WTC11 (cell line): ENCODE measurements around the gene LRRC66. TPM values are rescaled to one million over a fixed set of nuclear protein-coding genes. Genes with fewer than 3 reads are reported as not detected.

ENCODE experiments used
- ATAC-seq: fragments of 200-7000 bp; cut with Tn5 transposase; 2 replicates; pipeline ENCODE4 v1.10.0; 2021; ENCODE audit warnings: mild to moderate bottlenecking, moderate library complexity
- CTCF ChIA-PET: fragments of 300-600 bp; sonication (Branson Sonifier 250); formaldehyde crosslinking; loops from one replicate; lab custom pipeline; 2021; ENCODE audit warnings: antibody characterized with exemption; lab: Charles Lee
- POLR2A ChIA-PET: fragments of 350-600 bp; sonication (Branson Sonifier 250); formaldehyde crosslinking; loops from one replicate; lab custom pipeline; 2021; ENCODE audit warnings: antibody characterized with exemption; lab: Charles Lee
- DNase-seq: peaks from one replicate; pipeline ENCODE4 v3.0.0; 2021; ENCODE audit warnings: low spot score
- H3K27ac Mint-ChIP-seq: 2 replicates; pipeline ENCODE4 v1.8.0; 2021; ENCODE audit warnings: mixed read lengths
- H3K27me3 Mint-ChIP-seq: 2 replicates; pipeline ENCODE4 v1.8.0; 2021; ENCODE audit warnings: low read depth, mild to moderate bottlenecking, moderate library complexity, mixed read lengths
- H3K36me3 Mint-ChIP-seq: 2 replicates; pipeline ENCODE4 v1.8.0; 2021; ENCODE audit warnings: mixed read lengths
- H3K4me1 Mint-ChIP-seq: 2 replicates; pipeline ENCODE4 v1.8.0; 2022; ENCODE audit warnings: mixed read lengths
- H3K4me3 Mint-ChIP-seq: 2 replicates; pipeline ENCODE4 v1.8.0; 2021; ENCODE audit warnings: mild to moderate bottlenecking, moderate library complexity, mixed read lengths
- H3K9me3 Mint-ChIP-seq: 2 replicates; pipeline ENCODE4 v1.8.0; 2021; ENCODE audit warnings: mixed read lengths
- CDX4 ChIP-seq: fragments of 250-450 bp; sonication (Bioruptor Pico); IDR thresholded peaks from 2 replicates; pipeline ENCODE4 v1.9.0; 2021; ENCODE audit warnings: moderate library complexity, mild to moderate bottlenecking, inconsistent platforms, borderline replicate concordance
- CREM ChIP-seq: sonication (generic); formaldehyde crosslinking; IDR thresholded peaks from 2 replicates; pipeline ENCODE4 v1.8.1; 2022; ENCODE audit warnings: mild to moderate bottlenecking, missing genetic modification reagents, moderate library complexity
- E2F5 ChIP-seq: sonication (generic); formaldehyde crosslinking; IDR thresholded peaks from 2 replicates; pipeline ENCODE4 v1.8.1; 2022; ENCODE audit warnings: mild to moderate bottlenecking, moderate library complexity, missing genetic modification reagents
- ESRRA ChIP-seq: sonication (generic); formaldehyde crosslinking; IDR thresholded peaks from 2 replicates; pipeline ENCODE4 v1.8.1; 2022; ENCODE audit warnings: mild to moderate bottlenecking, missing genetic modification reagents, borderline replicate concordance
- FOXJ3 ChIP-seq: sonication (generic); formaldehyde crosslinking; IDR thresholded peaks from 2 replicates; pipeline ENCODE4 v1.9.0; 2021; ENCODE audit warnings: missing genetic modification reagents, mild to moderate bottlenecking, borderline replicate concordance
- KAT7 ChIP-seq: sonication (generic); formaldehyde crosslinking; IDR thresholded peaks from 2 replicates; pipeline ENCODE4 v1.8.1; 2023; ENCODE audit warnings: missing genetic modification reagents, mild to moderate bottlenecking, borderline replicate concordance
- MLX ChIP-seq: sonication (generic); formaldehyde crosslinking; IDR thresholded peaks from 2 replicates; pipeline ENCODE4 v1.8.1; 2023; ENCODE audit warnings: mild to moderate bottlenecking, missing genetic modification reagents, moderate library complexity
- NFATC4 ChIP-seq: fragments of 250-450 bp; sonication (Bioruptor Pico); IDR thresholded peaks from 2 replicates; pipeline ENCODE4 v1.9.0; 2021; ENCODE audit warnings: mild to moderate bottlenecking
- NR3C1 ChIP-seq: sonication (generic); formaldehyde crosslinking; conservative IDR thresholded peaks from 2 replicates; pipeline ENCODE4 v1.8.1; 2023; ENCODE audit warnings: low read depth, mild to moderate bottlenecking, missing genetic modification reagents
- PRDM15 ChIP-seq: sonication (generic); formaldehyde crosslinking; IDR thresholded peaks from 2 replicates; pipeline ENCODE4 v1.8.0; 2022; ENCODE audit warnings: missing genetic modification reagents
- STAT6 ChIP-seq: sonication (generic); formaldehyde crosslinking; conservative IDR thresholded peaks from 2 replicates; pipeline ENCODE4 v1.8.1; 2023; ENCODE audit warnings: mild to moderate bottlenecking, low read depth, missing genetic modification reagents, moderate library complexity
- TEAD4 ChIP-seq: sonication (generic); formaldehyde crosslinking; IDR thresholded peaks from 2 replicates; pipeline ENCODE4 v1.8.0; 2022; ENCODE audit warnings: mild to moderate bottlenecking, missing genetic modification reagents
- TP53 ChIP-seq: sonication (generic); formaldehyde crosslinking; IDR thresholded peaks from 2 replicates; pipeline ENCODE4 v1.8.1; 2023; ENCODE audit warnings: mild to moderate bottlenecking, missing genetic modification reagents
- ZNF396 ChIP-seq: fragments of 250-450 bp; sonication (Bioruptor Pico); IDR thresholded peaks from 2 replicates; pipeline ENCODE4 v1.8.0; 2021; ENCODE audit warnings: mild to moderate bottlenecking, moderate library complexity, borderline replicate concordance
- ZNF423 ChIP-seq: fragments of 250-450 bp; sonication (Bioruptor Pico); IDR thresholded peaks from 2 replicates; pipeline ENCODE4 v2.1.2; 2022; ENCODE audit warnings: mild to moderate bottlenecking, moderate library complexity
- ZNF425 ChIP-seq: fragments of 250-450 bp; sonication (Bioruptor Pico); conservative IDR thresholded peaks from 2 replicates; pipeline ENCODE4 v1.9.0; 2021; ENCODE audit warnings: mild to moderate bottlenecking
- ZNF512 ChIP-seq: sonication (generic); formaldehyde crosslinking; IDR thresholded peaks from 2 replicates; pipeline ENCODE4 v1.8.1; 2022; ENCODE audit warnings: missing genetic modification reagents, borderline replicate concordance
- ZNF671 ChIP-seq: fragments of 250-450 bp; sonication (Bioruptor Pico); IDR thresholded peaks from 2 replicates; pipeline ENCODE4 v1.8.0; 2021; ENCODE audit warnings: mild to moderate bottlenecking
- total RNA-seq: library from RNA; stranded (reverse); gene quantifications from 3 replicates; pipeline ENCODE4 v1.2.3, GENCODE V29; 2021

Gene LRRC66
- total RNA-seq, 1 experiment from 2014 or later: not detected

- no peak for TF ChIP-seq NFATC4 (CRISPR knock-in tag)
- TF ChIP-seq TEAD4 (CRISPR knock-in tag): no peak
- no peak for TF ChIP-seq PRDM15 (CRISPR knock-in tag)
- TF ChIP-seq FOXJ3 (CRISPR knock-in tag): no peak
Observed at GRCh38 chr4:51963841-51964517, 56.2 kb downstream of the LRRC66 start (continued).

- ChIA-PET CTCF (no interaction called here), POLR2A (no interaction called here)
- DNase-seq (no peak), ATAC-seq (no peak)
- H3K4me1 Mint-ChIP-seq: peaks cover 7% of the 10 kb centered on the region
- H3K27ac Mint-ChIP-seq: no peak overlapping the region
- peaks cover 16% of the 10 kb centered on the region for H3K9me3 Mint-ChIP-seq
- no peaks in the 10 kb centered on the region for H3K36me3 Mint-ChIP-seq
- peaks cover 3% of the 10 kb centered on the region; the same call in 1 of the 2 replicates for H3K27me3 Mint-ChIP-seq
- TF ChIP-seq ZNF396 (no peak), CDX4 (CRISPR knock-in tag) (no peak), ZNF425 (CRISPR knock-in tag) (no peak), ESRRA (no peak), ZNF423 (CRISPR knock-in tag) (no peak), ZNF512 (CRISPR knock-in tag) (no peak), ZNF671 (CRISPR knock-in tag) (no peak), E2F5 (CRISPR knock-in tag) (no peak), CREM (CRISPR knock-in tag) (no peak), MLX (no peak), TP53 (no peak), PRDM15 (CRISPR knock-in tag) (no peak), KAT7 (CRISPR knock-in tag) (no peak), NR3C1 (CRISPR knock-in tag) (no peak), STAT6 (no peak)
- H3K4me3 Mint-ChIP-seq: no peak overlapping the region
Observed at GRCh38 chr4:51960486-51960885, 59.7 kb downstream of the LRRC66 start.
